ENCODE measurements around the gene MLLT3.

Gene MLLT3

DNA sequence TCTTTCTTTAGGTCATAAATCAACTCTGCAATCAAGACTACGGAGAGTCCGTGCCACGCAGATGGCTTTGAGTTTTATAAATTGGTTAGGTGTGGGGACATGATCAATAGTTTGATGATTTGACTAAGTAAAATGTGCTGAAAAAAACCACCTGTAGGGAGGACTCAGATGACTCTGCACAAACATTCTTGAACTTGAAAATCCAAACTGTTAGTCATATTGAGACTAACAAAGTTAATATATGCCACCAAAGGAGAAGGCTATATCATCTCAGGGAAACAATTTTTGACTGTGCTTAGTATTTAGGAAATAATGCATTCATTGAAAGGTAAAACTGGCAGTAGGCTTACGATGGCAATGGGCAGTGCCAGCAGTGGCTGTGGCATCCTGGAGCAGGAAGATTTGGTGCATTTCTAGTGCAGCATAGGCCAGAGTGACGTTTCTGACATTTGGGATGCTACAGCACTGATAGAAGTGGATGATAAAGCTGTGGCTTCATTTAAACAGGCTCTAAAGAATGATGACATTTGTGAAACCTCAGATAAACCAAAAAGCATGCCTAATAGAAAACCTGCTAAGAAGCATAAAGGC is 291.1 kb downstream of the MLLT3 start:
- Histone ChIP-seq H4K20me1 (ENCODE audit: insufficient read depth, low read length, poor library complexity, severe bottlenecking) (no peaks in the 10 kb centered on the region), H3K4me2 (ENCODE audit: low read depth, low read length, poor library complexity, severe bottlenecking) (no peak overlapping the region), H3K9ac (ENCODE audit: low read depth, low read length, poor library complexity, severe bottlenecking) (no peak overlapping the region), H3K4me1 (ENCODE audit: insufficient read depth, low read length, poor library complexity, severe bottlenecking) (no peaks in the 10 kb centered on the region), H3F3A (ENCODE audit: low read depth) (no peaks in the 10 kb centered on the region), H3K4me3 (ENCODE audit: low read length, poor library complexity, severe bottlenecking) (no peak overlapping the region), H3K79me2 (ENCODE audit: insufficient read depth, low read length) (no peaks in the 10 kb centered on the region), H3K36me3 (ENCODE audit: insufficient read depth, low read length) (no peaks in the 10 kb centered on the region), H3K27me3 (ENCODE audit: insufficient read depth, low read length, poor library complexity, severe bottlenecking) (no peaks in the 10 kb centered on the region), H3K9me3 (ENCODE audit: insufficient read depth, low read depth, low read length) (no peaks in the 10 kb centered on the region), H3K9me2 (replicated peaks; ENCODE audit: low read depth, low read length) (no peaks in the 10 kb centered on the region), H2AFZ (ENCODE audit: low read length) (no peak overlapping the region)
- no peak for TF ChIP-seq EZH2phosphoT487 (IDR thresholded peaks at IDR 0.05; ENCODE audit: borderline replicate concordance)
- TF ChIP-seq, protein P1, sequence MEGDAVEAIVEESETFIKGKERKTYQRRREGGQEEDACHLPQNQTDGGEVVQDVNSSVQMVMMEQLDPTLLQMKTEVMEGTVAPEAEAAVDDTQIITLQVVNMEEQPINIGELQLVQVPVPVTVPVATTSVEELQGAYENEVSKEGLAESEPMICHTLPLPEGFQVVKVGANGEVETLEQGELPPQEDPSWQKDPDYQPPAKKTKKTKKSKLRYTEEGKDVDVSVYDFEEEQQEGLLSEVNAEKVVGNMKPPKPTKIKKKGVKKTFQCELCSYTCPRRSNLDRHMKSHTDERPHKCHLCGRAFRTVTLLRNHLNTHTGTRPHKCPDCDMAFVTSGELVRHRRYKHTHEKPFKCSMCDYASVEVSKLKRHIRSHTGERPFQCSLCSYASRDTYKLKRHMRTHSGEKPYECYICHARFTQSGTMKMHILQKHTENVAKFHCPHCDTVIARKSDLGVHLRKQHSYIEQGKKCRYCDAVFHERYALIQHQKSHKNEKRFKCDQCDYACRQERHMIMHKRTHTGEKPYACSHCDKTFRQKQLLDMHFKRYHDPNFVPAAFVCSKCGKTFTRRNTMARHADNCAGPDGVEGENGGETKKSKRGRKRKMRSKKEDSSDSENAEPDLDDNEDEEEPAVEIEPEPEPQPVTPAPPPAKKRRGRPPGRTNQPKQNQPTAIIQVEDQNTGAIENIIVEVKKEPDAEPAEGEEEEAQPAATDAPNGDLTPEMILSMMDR (conservative IDR thresholded peaks at IDR 0.05; ENCODE audit: low read length) = no peak

DNA sequence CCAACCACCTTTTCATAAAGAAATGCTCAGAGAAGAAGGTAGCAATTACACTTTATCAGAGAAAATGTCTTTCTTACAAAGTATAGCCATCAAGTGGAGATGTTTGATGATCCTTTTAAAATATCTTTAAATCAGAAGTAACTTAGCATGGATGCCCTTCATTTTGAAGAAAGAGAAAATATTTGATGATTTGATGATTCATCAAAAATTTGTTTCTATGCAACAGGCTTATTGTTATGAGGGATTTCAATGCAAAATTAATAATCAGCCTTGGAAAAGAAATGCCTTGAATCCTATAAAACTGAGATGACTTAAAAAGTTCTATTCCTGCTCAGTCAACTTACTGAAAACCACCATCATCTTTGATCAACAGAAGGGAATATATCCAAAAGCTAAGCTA is 291.6 kb downstream of the MLLT3 start:
- no peak overlapping the region for H3K4me2 ChIP-seq (ENCODE audit: low read depth, low read length, poor library complexity, severe bottlenecking)
- H4K20me1 ChIP-seq (ENCODE audit: insufficient read depth, low read length, poor library complexity, severe bottlenecking) = no peaks in the 10 kb centered on the region
- H3K4me3 ChIP-seq (ENCODE audit: low read length, poor library complexity, severe bottlenecking) = no peak overlapping the region
- H3K4me1 ChIP-seq (ENCODE audit: insufficient read depth, low read length, poor library complexity, severe bottlenecking) = no peaks in the 10 kb centered on the region
- TF ChIP-seq, protein P1 (conservative IDR thresholded peaks at IDR 0.05; ENCODE audit: low read length) = no peak
- no peak for TF ChIP-seq EZH2phosphoT487 (IDR thresholded peaks at IDR 0.05; ENCODE audit: borderline replicate concordance)
- H3K36me3 ChIP-seq (ENCODE audit: insufficient read depth, low read length) = no peaks in the 10 kb centered on the region
- no peaks in the 10 kb centered on the region for H3K9me3 ChIP-seq (ENCODE audit: insufficient read depth, low read depth, low read length)
- no peaks in the 10 kb centered on the region for H3K9me2 ChIP-seq (replicated peaks; ENCODE audit: low read depth, low read length)
- H3K79me2 ChIP-seq (ENCODE audit: insufficient read depth, low read length) = no peaks in the 10 kb centered on the region
- H3K9ac ChIP-seq (ENCODE audit: low read depth, low read length, poor library complexity, severe bottlenecking) = no peak overlapping the region
- H3F3A ChIP-seq (ENCODE audit: low read depth) = no peaks in the 10 kb centered on the region
- H3K27me3 ChIP-seq (ENCODE audit: insufficient read depth, low read length, poor library complexity, severe bottlenecking) = no peaks in the 10 kb centered on the region
- no peak overlapping the region for H2AFZ ChIP-seq (ENCODE audit: low read length)

DNA sequence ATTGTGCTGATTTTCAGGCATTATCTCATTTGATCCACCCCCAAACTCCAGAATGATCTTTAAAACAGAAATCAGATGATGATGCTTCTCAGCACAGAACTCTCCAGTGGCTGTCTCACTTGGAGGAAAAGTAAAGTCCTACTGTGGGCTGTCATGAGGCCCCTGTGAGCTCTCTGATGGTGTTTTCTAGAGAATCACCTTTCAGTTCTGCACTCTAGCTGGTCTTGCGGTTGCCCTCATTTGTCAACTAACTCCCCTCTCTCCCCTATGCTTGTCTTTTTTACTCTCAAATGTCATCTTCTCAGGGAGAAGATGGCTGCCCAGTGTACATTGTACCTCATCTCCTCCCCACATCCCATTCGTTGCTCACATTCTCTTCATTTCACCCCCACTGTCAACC is 295.8 kb downstream of the MLLT3 start:
- H3K36me3 ChIP-seq (ENCODE audit: insufficient read depth, low read length) = no peaks in the 10 kb centered on the region
- H3K79me2 ChIP-seq (ENCODE audit: insufficient read depth, low read length) = no peaks in the 10 kb centered on the region
- H3K9ac ChIP-seq (ENCODE audit: low read depth, low read length, poor library complexity, severe bottlenecking) = no peak overlapping the region
- no peaks in the 10 kb centered on the region for H3K27me3 ChIP-seq (ENCODE audit: insufficient read depth, low read length, poor library complexity, severe bottlenecking)
- H3K4me1 ChIP-seq (ENCODE audit: insufficient read depth, low read length, poor library complexity, severe bottlenecking) = no peaks in the 10 kb centered on the region
- H3F3A ChIP-seq (ENCODE audit: low read depth) = no peaks in the 10 kb centered on the region
- H3K9me3 ChIP-seq (ENCODE audit: insufficient read depth, low read depth, low read length) = no peaks in the 10 kb centered on the region
- no peak for TF ChIP-seq EZH2phosphoT487 (IDR thresholded peaks at IDR 0.05; ENCODE audit: borderline replicate concordance)
- TF ChIP-seq, protein P1 (conservative IDR thresholded peaks at IDR 0.05; ENCODE audit: low read length) = no peak
- no peak overlapping the region for H3K4me2 ChIP-seq (ENCODE audit: low read depth, low read length, poor library complexity, severe bottlenecking)
- H3K9me2 ChIP-seq (replicated peaks; ENCODE audit: low read depth, low read length) = no peaks in the 10 kb centered on the region
- no peaks in the 10 kb centered on the region for H4K20me1 ChIP-seq (ENCODE audit: insufficient read depth, low read length, poor library complexity, severe bottlenecking)
- H2AFZ ChIP-seq (ENCODE audit: low read length) = no peak overlapping the region
- H3K4me3 ChIP-seq (ENCODE audit: low read length, poor library complexity, severe bottlenecking) = no peak overlapping the region

Data from Loucy (cell line).